ENCODE measurements around the gene TPSG1. TPM values are rescaled to one million over a fixed set of nuclear protein-coding genes. Genes with fewer than 3 reads are reported as not detected.

TPSG1 gene
- total RNA-seq, 1 donor from 2014 or later, result not detected

- Histone ChIP-seq H3K4me1 (ENCODE audit: insufficient read depth, low read length) (no peaks in the 10 kb centered on the region), H3K79me2 (ENCODE audit: insufficient read depth, low read length) (no peaks in the 10 kb centered on the region), H4K20me1 (ENCODE audit: insufficient read depth, low read length) (no peaks in the 10 kb centered on the region), H3K4me2 (ENCODE audit: low read length) (no peak overlapping the region), H3K9ac (ENCODE audit: low read length) (no peak overlapping the region), H3K4me3 (ENCODE audit: insufficient read depth, low read depth, low read length) (no peak overlapping the region), H3K36me3 (ENCODE audit: insufficient read depth, low read length) (no peaks in the 10 kb centered on the region), H2AFZ (ENCODE audit: low read depth, low read length) (no peak overlapping the region), H3K9me3 (ENCODE audit: insufficient read depth, low read depth, low read length) (no peaks in the 10 kb centered on the region), H3K27me3 (ENCODE audit: insufficient read depth, low read length) (no peaks in the 10 kb centered on the region), H3K27ac (ENCODE audit: low read depth, low read length) (no peak overlapping the region)
- H3K4me3 Mint-ChIP-seq (ENCODE audit: unreplicated experiment), result no peak overlapping the region
- H3K4me1 Mint-ChIP-seq (ENCODE audit: low read depth, unreplicated experiment), result no peaks in the 10 kb centered on the region
- no peaks in the 10 kb centered on the region for H3K9me3 Mint-ChIP-seq (ENCODE audit: unreplicated experiment)
- H3K27me3 Mint-ChIP-seq (ENCODE audit: low read depth, unreplicated experiment), result peaks cover 2% of the 10 kb centered on the region
- peaks cover 7% of the 10 kb centered on the region for H3K36me3 Mint-ChIP-seq (ENCODE audit: low read depth, unreplicated experiment)
- TF ChIP-seq CTCF (IDR thresholded peaks at IDR 0.05; ENCODE audit: insufficient read depth, low read depth, low read length) (no peak), EZH2 (IDR thresholded peaks at IDR 0.05; ENCODE audit: insufficient read depth, low read length) (no peak)
- FAIRE-seq, result no peak
- DNase-seq (ENCODE audit: low read depth), result no peak
- H3K27ac Mint-ChIP-seq (ENCODE audit: unreplicated experiment), result no peak overlapping the region
These were observed 14.6 kb downstream of the TPSG1 start for GRCh38 chr16:1210461-1210860.

GRCh38 chr16:1209081-1209480 is 16.0 kb downstream of the TPSG1 start:
- H3K36me3 ChIP-seq (ENCODE audit: insufficient read depth, low read length), result no peaks in the 10 kb centered on the region
- H3K4me3 Mint-ChIP-seq (ENCODE audit: unreplicated experiment), result no peak overlapping the region
- FAIRE-seq, result no peak

More at GRCh38 chr16:1209081-1209480, 16.0 kb downstream of the TPSG1 start:
- no peak overlapping the region for H2AFZ ChIP-seq (ENCODE audit: low read depth, low read length)
- Mint-ChIP-seq H3K9me3 (ENCODE audit: unreplicated experiment) (no peaks in the 10 kb centered on the region), H3K27ac (ENCODE audit: unreplicated experiment) (no peak overlapping the region), H3K36me3 (ENCODE audit: low read depth, unreplicated experiment) (peaks cover 10% of the 10 kb centered on the region), H3K27me3 (ENCODE audit: low read depth, unreplicated experiment) (peaks cover 5% of the 10 kb centered on the region), H3K4me1 (ENCODE audit: low read depth, unreplicated experiment) (no peaks in the 10 kb centered on the region)
- H3K4me2 ChIP-seq (ENCODE audit: low read length), result no peak overlapping the region
- TF ChIP-seq EZH2 (IDR thresholded peaks at IDR 0.05; ENCODE audit: insufficient read depth, low read length) (no peak), CTCF (IDR thresholded peaks at IDR 0.05; ENCODE audit: insufficient read depth, low read depth, low read length) (no peak)
- no peaks in the 10 kb centered on the region for H3K79me2 ChIP-seq (ENCODE audit: insufficient read depth, low read length)
- no peaks in the 10 kb centered on the region for H3K4me1 ChIP-seq (ENCODE audit: insufficient read depth, low read length)
- H4K20me1 ChIP-seq (ENCODE audit: insufficient read depth, low read length), result no peaks in the 10 kb centered on the region
- DNase-seq (ENCODE audit: low read depth), result no peak
- H3K27me3 ChIP-seq (ENCODE audit: insufficient read depth, low read length), result no peaks in the 10 kb centered on the region
- H3K9ac ChIP-seq (ENCODE audit: low read length), result no peak overlapping the region
- H3K9me3 ChIP-seq (ENCODE audit: insufficient read depth, low read depth, low read length), result no peaks in the 10 kb centered on the region
- no peak overlapping the region for H3K4me3 ChIP-seq (ENCODE audit: insufficient read depth, low read depth, low read length)
- no peak overlapping the region for H3K27ac ChIP-seq (ENCODE audit: low read depth, low read length)

All from astrocyte (in vitro differentiated cells and primary cell).